Measurements from ENCODE around the gene SLC25A12.
"Not testable (repeated sequence)": the region's sequence is repeated elsewhere in the genome, so short reads cannot be mapped to it uniquely, and the experiment has no call there.

Gene SLC25A12

GRCh38 chr2:171893824-171894611, at the start of gene SLC25A12:
Gene SLC25A12 (minus strand): TSS chr2:171894244. CDS start chr2:171894214, 30 bp downstream.
- DNase-seq (ENCODE audit: low read depth, low spot score): no peak

GRCh38 chr2:171941316-171941699, 47.3 kb upstream of the SLC25A12 start:
- DNase-seq (ENCODE audit: low read depth, low spot score): no peak

- DNase-seq (ENCODE audit: low read depth, low spot score): no peak
Measured at GRCh38 chr2:171939743-171940071, 45.7 kb upstream of the SLC25A12 start.

- DNase-seq (ENCODE audit: low read depth, low spot score): no peak
Measured at GRCh38 chr2:171939058-171939742, 45.2 kb upstream of the SLC25A12 start.

GRCh38 chr2:171930385-171930784, 36.3 kb upstream of the SLC25A12 start:
- no peak for DNase-seq (ENCODE audit: low read depth, low spot score)

- DNase-seq (ENCODE audit: low read depth, low spot score): no peak
Measured at GRCh38 chr2:171924170-171924942, 30.3 kb upstream of the SLC25A12 start.

- DNase-seq (ENCODE audit: low read depth, low spot score): no peak
Measured at GRCh38 chr2:171923206-171923605, 29.2 kb upstream of the SLC25A12 start.

- DNase-seq (ENCODE audit: low read depth, low spot score): peak; percentile 95
Measured at GRCh38 chr2:171922230-171923022, 28.4 kb upstream of the SLC25A12 start, which contains the start of gene HAT1. Gene HAT1 (plus strand): TSS chr2:171922461. CDS start chr2:171922501, 40 bp downstream.

GRCh38 chr2:171921970-171922229, 27.9 kb upstream of the SLC25A12 start:
- no peak for DNase-seq (ENCODE audit: low read depth, low spot score)

- no peak for DNase-seq (ENCODE audit: low read depth, low spot score)
Measured at GRCh38 chr2:171919453-171919852, 25.4 kb upstream of the SLC25A12 start.

GRCh38 chr2:171913517-171913916, 19.5 kb upstream of the SLC25A12 start:
- DNase-seq (ENCODE audit: low read depth, low spot score): no peak

GRCh38 chr2:171910494-171910893, 16.4 kb upstream of the SLC25A12 start:
- no peak for DNase-seq (ENCODE audit: low read depth, low spot score)

GRCh38 chr2:171909266-171909665, 15.2 kb upstream of the SLC25A12 start:
- no peak for DNase-seq (ENCODE audit: low read depth, low spot score)

- no peak for DNase-seq (ENCODE audit: low read depth, low spot score)
Measured at GRCh38 chr2:171908235-171908634, 14.2 kb upstream of the SLC25A12 start.

- DNase-seq (ENCODE audit: low read depth, low spot score): no peak
Measured at GRCh38 chr2:171902840-171903420, 8.9 kb upstream of the SLC25A12 start.

- not testable (repeated sequence) for DNase-seq (ENCODE audit: low read depth, low spot score)
Measured at GRCh38 chr2:171899623-171900282, 5.7 kb upstream of the SLC25A12 start.

- no peak for DNase-seq (ENCODE audit: low read depth, low spot score)
Measured at GRCh38 chr2:171895786-171896185, 1.7 kb upstream of the SLC25A12 start.

GRCh38 chr2:171894612-171894947, 536 bp upstream of the SLC25A12 start:
- no peak for DNase-seq (ENCODE audit: low read depth, low spot score)

- DNase-seq (ENCODE audit: low read depth, low spot score): no peak
Measured at GRCh38 chr2:171893196-171893823, 734 bp downstream of the SLC25A12 start.

- no peak for DNase-seq (ENCODE audit: low read depth, low spot score)
Measured at GRCh38 chr2:171889808-171890207, 4.2 kb downstream of the SLC25A12 start.

- DNase-seq (ENCODE audit: low read depth, low spot score): no peak
Measured at GRCh38 chr2:171889333-171889732, 4.7 kb downstream of the SLC25A12 start.

Data from brain pericyte (primary cell).